Measurements from ENCODE around the gene OSBPL3.
"Not testable (repeated sequence)": the region's sequence is repeated elsewhere in the genome, so short reads cannot be mapped to it uniquely, and the experiment has no call there.

The OSBPL3 gene

DNA sequence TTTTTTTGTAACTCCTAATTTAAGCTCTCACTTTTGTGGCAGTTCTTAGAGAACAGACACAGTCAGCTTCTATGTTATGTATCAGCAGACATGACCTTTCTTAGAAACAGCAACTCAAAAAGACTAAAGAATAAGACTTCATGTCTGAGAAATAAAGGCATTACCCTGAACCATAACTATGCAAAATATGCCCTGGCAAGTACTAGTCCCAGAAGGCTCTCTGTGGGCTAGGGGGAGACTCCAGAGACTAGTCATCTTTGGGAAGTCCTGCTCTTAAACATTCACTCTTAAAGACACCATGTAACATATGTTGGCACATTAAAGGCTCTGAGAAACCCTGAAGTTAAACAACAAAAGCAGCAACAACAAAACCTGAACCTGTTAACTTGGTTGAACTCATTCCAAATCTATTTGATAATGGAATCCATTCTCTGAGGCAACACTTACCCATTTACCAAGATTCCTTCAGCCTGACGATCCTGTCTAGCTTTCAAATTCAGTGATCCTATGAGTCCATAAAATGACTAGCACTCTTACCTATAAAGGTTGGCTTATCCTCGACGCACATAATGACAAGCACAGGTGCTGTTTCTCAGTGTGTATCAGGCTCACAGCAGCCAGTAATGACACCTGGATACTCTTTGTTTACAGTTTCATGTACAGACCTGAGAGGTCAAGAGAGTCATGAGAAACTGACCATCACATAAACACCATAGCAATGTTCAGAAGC, 62.3 kb downstream of the OSBPL3 start:
- peak; percentile 53 for DNase-seq (ENCODE audit: low read depth)

DNA sequence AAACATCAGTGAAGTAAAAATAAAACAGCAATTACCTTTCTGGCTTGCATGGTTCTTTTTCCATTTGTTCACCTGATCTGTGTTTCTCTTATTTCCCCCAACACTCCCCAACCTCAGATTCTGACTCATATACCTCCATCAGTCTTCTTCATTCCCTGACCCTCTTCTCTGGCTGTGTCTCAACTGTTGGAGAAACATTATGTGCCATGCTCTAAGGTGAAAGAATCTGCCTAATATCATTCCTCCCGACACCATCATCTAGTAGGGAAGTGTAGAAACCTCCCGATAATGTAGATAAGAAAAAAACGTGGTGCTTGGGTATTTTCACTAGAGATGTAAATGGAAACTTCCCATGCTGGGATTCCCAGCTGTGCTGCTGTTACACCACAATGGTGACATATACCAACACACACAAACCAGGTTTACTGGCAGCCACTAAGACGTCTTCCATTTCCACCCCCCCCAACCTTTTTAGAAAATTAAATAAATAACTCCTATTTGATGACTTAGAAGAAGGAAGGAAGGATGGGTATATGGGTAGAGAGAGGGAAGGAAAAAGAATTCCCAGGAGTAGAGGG, 63.4 kb downstream of the OSBPL3 start:
- DNase-seq (ENCODE audit: low read depth): no peak

DNA sequence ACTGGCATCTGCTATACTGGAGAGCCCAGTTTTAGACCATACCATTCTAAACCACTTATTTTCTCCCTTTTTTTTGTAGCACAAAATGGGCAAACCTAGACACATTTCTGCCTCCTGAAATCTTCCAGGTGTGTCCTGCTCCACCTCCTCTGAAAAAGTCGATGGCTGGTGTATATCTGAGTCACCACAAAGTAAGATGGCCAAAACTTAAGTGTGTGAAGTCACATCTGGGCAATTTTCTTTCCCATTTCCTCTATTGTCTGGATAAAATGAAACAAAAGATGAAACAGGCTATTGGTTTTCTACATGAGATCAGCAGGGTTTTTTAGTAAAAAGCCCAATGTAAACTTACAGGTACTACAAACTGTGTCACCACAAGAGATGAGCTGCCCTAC, 65.5 kb downstream of the OSBPL3 start:
- no peak for DNase-seq (ENCODE audit: low read depth)

DNA sequence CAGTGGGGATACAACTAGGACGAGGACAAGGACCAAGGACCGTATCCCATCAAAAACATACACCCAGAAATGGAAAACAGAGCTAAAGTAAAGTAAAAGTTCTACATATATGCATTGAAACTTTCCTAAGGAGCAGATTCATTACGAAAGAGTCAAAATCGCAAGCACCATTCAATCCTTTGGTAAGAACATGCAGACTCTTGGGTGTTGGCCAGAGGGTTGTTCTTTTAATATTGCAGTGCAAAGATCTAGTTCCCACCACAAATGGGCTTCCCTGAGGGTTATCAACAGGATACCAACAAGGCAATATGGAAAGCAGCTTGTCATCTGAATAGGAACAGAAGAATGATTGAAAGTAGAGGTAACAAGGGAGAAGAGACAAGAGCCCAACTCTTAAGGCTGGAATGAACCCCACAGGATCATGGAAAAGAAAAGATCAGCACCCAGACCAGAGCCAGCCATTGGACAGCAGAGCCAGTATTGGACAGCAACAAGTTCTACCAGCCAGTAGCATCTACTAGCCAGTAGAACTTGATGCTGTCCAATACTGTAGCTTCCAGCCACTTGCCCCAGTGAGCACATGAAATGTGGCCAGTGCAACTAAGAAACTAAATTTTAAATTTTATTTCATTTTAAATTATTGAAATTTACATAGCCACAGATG, 66.0 kb downstream of the OSBPL3 start:
- DNase-seq (ENCODE audit: low read depth): no peak

DNA sequence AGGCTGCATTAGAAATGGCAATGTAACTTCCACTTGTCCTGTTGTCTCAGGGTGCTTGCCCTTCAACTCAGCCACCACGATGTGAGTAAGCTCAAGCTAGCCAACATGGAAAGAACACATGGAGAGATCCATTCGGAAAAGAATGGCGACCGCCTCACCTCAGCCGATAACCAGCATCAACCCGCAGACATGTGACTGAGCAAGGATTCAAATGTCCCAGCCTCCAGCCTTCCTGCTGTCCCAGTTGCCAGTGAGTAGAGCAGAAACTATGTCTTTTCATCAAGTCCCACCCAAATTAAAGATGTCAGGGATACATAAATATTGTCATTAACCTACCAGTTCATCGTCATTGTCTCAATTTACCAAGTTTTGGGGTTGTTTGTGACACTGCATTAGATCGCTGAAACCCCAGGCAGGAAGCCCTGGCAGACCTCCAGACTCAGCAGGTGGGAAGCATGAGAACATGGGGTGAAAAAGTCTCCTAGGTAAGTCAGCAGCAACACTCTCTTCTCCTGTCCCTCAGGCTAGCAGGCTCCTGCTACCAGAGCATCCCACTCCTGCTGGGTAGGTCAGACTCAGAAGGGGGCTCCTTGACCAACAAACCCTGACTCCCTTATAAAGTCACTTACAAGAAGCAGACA, 67.0 kb downstream of the OSBPL3 start:
- no peak for DNase-seq (ENCODE audit: low read depth)

DNA sequence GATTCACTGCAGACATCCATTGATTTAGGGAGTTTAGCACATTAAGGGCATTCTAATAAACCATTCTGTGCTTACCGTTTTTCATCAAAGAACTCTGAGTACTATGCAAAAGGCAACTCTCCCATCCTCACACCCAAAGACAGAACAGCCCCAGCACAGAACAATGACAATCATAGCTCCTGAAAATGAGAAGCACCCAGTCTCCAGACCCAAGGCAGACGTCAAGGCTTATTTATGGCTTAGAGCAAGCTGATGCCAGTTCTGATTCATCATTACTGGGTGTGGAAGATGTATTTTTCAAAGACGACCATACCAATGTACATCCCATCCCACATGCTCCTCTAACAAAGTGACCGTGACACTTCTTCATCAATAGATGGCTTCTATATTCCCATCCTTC, 67.6 kb downstream of the OSBPL3 start:
- DNase-seq (ENCODE audit: low read depth): no peak

DNA sequence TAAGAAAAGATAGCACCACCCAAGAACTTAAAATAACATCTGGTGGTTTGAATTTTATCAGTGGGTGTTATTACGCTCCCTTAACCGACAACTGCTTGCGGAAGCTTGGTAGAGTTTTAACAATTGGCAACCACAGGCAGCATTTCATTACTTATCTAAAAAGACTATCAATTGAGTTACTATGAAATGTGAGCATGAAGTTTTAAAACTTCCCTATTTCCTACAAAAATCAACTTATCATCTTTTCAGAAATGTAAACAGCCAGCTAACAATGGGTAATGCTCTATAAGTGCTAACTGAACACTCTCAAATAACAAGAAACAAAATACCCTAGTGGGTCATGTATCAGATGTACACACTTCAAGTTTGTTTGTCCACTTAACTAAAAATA, 68.8 kb downstream of the OSBPL3 start:
- DNase-seq (ENCODE audit: low read depth): no peak

DNA sequence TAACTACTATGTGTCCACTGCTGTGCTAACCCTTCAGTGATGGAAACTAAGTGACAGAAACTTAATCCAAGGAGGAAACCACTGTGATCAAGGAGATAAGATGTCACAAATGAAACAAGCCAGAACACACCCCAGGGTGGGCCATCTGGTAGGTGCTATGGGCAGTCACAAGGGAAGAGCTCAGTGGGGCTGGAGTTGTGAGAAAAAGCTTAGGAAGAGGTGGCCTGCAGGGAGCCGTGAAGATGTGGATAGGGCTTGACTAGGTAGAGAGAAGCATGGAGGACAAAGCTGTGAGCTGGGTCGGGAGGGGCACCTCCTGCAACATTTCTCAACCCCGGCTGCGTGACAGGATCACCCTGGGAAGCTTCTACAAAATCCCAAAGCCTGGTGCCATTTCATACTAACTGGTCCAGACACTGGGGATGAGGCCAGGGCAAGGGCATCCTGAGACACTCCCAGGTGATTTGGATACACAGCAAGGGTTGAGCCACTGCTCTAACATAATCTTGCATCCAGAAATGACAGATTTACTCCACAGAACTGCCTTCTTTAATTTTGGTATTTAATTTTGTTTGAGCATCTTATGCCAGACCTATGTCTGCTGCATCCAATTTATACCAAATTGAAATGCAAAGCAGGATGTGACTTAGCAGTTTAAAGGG, 69.3 kb downstream of the OSBPL3 start:
- DNase-seq (ENCODE audit: low read depth): no peak

DNA sequence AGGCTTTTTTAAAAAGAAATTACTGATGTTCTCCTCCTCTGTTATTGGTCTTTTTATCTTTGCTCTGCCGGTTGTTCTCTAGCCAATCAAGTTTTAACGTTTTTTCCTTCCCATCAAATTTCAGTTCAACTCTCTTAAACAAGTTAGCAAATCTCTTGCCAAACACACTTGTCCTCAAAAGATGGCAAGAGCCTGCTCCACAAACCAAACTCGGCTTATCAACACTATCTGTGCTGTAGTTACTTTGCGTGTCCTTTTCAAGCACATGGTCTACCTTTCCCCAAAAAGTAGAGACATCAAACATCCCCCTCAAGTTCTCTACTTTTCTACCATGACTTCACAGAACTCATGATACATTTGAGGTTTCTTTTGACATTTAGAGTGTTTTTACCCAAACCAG, 71.3 kb downstream of the OSBPL3 start:
- no peak for DNase-seq (ENCODE audit: low read depth)

DNA sequence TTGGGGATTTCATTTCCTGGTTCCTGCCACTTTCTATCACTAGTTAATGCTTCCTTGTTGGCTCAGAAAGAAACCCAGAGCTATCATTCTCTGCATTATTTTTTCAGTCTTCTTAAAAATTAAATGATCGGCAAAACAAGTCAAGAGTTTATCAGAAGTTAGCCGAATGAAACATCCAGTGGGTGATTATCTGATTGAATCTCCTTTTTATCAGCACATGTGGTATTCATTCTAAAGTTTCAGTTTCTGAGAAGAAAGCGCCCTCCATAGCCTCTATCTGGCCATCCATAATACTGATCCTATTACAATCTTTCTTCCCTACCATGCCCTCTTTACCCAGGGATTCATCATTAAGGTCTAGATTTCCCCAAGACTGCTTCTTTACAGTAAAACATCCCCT, 71.8 kb downstream of the OSBPL3 start:
- no peak for DNase-seq (ENCODE audit: low read depth)

DNA sequence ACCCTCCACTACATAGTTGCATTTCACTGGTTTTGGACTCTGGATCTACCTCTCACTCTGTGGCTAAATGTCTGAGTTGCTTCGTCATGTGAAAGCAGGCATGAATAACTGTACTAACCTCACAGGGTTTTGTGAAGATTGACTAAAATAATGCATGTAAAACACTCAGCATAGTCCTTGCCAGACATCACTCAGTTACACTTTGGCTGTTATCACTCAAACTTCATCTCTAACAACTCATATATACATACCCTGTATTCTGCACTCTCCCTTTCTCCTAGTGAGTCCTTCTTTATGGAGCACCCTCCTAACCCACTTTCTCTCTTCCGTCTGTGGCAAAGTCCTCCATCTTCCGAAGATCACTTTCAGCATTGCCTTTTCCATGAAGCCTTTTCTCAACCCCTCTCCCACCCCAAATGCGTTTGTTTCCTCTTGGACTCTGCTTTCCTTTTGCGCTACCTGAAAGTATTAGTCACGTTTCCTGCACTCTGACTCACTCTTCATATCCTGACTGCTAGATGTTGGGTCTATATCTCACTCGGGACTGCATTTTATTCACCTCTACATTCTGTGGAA, 72.6 kb downstream of the OSBPL3 start:
- DNase-seq (ENCODE audit: low read depth): no peak

DNA sequence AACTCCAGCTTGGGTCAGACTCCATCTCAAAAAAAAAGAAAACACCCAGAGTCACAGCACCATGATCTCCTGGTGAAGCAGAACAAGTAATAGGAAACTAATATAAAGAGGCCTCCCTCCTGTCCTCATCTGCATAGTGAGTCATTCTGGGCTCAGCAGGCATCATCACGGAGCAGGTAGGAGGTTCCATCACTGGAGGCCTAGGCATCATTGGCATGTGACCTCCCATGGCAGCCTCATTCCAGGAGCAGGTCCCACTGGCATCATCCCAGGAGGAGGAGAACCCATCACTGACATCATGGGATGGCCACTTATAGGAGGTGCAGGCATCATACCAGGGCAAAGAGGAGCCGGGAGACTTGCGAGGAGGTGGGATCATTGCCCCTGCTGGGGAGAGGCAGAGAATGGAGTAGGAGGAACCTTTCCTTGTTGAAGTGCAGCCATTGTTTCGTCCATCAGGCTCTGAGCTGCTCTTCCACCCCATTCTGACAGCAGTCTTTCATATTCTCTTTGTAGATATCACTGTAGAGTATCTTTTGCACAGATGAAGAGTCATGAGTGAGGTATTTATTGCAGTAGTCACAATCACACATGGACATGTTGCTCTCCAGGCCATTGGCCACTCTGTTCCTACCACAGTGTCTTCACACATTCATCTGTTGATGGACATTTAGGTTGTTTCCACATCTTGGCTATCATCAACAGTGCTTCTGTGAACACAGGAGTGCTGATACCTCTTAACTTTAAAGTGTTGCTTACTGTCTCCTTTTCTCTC, 73.8 kb downstream of the OSBPL3 start:
- DNase-seq (ENCODE audit: low read depth): no peak

DNA sequence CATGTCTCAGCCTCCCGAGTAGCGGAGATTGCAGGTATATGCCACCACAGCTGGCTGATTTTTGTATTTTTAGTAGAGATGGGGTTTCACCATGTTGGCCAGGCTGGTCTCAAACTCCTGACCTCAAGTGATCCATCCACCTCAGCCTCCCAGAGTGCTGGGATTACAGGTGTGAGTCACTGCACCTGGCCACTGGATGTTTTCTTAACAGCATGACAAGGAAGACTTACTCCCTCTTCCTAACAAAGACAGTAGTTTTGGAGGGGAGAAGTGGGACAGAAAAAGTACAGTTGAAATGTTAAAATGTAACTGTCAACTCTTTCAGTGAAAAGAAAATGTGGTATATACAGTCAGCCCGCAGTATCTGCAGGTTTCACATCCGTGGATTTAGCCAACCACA, 76.0 kb downstream of the OSBPL3 start:
- not testable (repeated sequence) for DNase-seq (ENCODE audit: low read depth)

DNA sequence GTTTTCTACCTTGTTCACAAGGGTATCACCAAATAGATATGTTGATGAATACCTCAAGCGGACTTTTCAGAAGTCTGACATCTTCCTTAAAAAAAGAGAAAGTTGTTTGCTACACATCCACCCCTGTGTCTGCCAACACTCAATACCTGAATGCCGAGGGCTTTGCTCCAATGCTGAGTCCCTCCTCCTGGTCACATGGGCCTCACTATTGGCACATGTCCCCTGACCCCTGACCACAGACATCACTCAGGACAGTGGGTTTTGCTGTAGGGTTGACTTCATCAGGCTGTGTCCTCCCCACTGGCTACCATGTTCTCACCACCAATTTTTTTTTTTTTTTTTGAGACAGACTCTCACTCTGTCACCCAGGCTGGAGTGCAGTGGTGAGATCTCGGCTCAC, 76.4 kb downstream of the OSBPL3 start:
- no peak for DNase-seq (ENCODE audit: low read depth)

DNA sequence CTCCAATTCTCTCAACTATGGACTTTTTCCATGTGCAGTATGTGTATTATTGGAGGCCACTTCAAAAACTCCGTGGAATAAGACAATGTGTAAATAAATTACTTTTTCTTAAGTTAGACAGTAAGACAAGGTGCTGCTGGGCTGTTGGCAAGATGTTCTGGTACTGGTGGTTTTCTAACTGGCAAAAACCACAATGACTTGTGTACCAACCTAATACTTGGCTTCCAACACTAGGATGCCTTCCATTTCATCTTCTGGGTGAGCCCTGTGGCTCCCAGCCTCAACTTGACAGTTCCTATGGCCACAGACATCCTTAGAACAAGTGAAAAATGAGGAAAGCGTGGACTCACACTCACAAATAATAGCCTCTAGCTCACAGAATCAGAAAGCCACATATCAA, 77.0 kb downstream of the OSBPL3 start:
- DNase-seq (ENCODE audit: low read depth): no peak

DNA sequence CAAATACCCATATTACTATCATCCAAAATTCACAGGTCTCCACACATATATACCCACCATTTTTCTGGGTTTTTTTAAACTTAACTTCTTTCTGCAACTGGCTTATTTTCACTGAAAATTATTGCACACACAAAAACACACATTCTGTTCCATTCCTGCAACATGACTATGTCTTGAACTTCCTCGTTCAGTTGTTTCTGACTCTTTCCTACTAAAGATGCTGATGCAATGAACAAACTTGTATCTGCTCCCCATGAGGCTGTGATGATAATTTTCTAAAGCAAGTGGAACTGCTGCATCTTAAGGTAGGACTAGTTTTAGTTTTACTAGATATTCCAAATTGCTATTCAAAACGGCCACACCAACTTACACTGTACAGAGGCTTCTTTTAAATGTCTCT, 77.7 kb downstream of the OSBPL3 start:
- DNase-seq (ENCODE audit: low read depth): no peak

DNA sequence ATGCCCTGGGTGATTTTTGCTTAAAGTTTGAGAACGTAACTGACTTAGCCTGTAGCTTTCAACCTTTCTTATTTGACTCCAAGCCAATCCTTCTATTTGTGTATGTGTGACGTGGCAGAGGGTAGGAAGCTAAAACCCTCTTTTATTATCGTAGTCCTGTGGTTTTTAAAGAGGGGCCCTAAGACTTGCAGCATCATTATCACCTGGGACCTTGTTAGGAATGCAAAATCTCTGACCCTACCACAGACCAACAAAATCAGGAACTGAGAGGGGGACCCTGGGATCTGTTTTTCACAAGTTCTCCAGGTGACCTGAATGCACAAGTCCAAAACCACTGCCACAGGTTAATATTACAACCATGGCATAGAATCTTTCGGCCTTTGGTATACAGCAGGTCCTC, 80.1 kb downstream of the OSBPL3 start:
- DNase-seq (ENCODE audit: low read depth): no peak

DNA sequence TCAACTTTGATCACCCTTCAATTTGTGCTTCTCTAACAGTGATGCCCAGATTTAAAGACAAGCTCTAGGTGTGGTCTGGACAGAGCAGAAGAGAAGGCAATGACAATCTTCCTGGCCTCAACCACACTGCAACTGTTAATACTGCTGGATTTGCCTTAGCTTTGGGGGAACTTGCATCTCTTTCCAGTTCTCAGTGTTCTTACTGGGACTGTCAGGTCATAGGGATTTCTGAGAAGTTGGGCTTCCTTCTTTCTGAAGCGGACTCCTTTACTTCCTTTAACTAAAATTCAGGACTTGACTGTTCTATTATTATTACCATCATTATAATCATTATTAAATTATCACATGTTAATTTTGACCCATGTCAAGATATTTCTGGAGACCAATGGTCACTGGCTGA, 80.8 kb downstream of the OSBPL3 start:
- no peak for DNase-seq (ENCODE audit: low read depth)

DNA sequence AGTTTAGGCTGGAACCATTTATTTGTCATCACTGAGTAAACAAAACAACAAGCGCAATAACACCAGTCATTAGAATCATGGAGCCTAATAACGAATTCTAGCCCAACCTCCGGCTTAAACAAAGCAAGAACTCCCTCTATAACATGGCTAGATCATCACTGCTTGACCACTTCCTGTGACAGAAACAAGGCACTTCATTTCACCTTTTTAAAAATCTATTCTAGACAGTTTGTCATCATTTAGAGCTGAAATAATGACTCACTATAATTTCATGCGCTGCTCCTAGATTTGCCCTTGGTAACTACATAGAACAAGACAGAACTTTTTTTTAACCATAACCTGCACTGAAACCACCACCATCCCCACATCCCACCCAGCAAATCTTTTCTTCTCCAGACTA, 81.3 kb downstream of the OSBPL3 start:
- DNase-seq (ENCODE audit: low read depth): no peak

DNA sequence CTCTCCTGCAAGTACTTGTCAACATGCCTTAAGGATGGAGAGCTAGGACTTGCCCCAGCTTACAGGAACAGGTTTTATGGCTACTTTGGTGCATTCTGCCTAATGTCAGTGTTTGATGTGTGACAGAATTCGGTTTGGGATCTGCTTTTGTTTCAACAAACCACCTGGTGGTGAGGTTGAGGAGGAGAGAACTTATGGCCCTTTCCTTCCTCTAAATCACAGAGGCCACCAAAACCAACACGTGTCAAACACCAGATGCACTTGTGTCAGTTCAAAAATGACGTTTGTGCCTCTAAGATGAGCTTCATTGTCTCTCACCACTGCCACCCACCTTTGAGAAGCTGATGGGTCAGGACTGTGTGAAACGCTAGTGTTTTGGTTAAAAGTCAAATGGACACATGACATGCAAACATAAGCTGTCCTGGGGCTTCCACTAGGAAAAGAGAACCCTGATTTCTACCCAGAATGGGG, 83.9 kb downstream of the OSBPL3 start:
- DNase-seq (ENCODE audit: low read depth): no peak
